ENCODE measurements around the gene BIRC2.
"Not testable (repeated sequence)": the region's sequence is repeated elsewhere in the genome, so short reads cannot be mapped to it uniquely, and the experiment has no call there.

GRCh38 chr11:102300837-102301236 is 46.2 kb upstream of the BIRC2 start:
- TF ChIP-seq, protein P1, sequence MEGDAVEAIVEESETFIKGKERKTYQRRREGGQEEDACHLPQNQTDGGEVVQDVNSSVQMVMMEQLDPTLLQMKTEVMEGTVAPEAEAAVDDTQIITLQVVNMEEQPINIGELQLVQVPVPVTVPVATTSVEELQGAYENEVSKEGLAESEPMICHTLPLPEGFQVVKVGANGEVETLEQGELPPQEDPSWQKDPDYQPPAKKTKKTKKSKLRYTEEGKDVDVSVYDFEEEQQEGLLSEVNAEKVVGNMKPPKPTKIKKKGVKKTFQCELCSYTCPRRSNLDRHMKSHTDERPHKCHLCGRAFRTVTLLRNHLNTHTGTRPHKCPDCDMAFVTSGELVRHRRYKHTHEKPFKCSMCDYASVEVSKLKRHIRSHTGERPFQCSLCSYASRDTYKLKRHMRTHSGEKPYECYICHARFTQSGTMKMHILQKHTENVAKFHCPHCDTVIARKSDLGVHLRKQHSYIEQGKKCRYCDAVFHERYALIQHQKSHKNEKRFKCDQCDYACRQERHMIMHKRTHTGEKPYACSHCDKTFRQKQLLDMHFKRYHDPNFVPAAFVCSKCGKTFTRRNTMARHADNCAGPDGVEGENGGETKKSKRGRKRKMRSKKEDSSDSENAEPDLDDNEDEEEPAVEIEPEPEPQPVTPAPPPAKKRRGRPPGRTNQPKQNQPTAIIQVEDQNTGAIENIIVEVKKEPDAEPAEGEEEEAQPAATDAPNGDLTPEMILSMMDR (IDR thresholded peaks at IDR 0.05; ENCODE audit: low read depth, low read length): not testable (repeated sequence)
- TF ChIP-seq EZH2phosphoT487 (IDR thresholded peaks at IDR 0.05; ENCODE audit: low read depth): not testable (repeated sequence)

Measured in OCI-LY3 (cell line).